ENCODE results near the gene SHCBP1.
"Not testable (repeated sequence)": the region's sequence is repeated elsewhere in the genome, so short reads cannot be mapped to it uniquely, and the experiment has no call there.

SHCBP1 gene

GRCh38 chr16:46627746-46628145 lies 6.6 kb upstream of the SHCBP1 start:
- TF ChIP-seq POLR2A (IDR thresholded peaks at IDR 0.05; ENCODE audit: low read depth, low read length) = no peak
- DNase-seq (ENCODE audit: insufficient read length, low spot score) (no peak), FAIRE-seq (no peak)

- not testable (repeated sequence) for FAIRE-seq; DNase-seq (ENCODE audit: insufficient read length, low spot score)
Measured at GRCh38 chr16:46626681-46627080, 5.5 kb upstream of the SHCBP1 start.

- not testable (repeated sequence) for DNase-seq (ENCODE audit: insufficient read length, low spot score); FAIRE-seq
Measured at GRCh38 chr16:46624862-46625261, 3.7 kb upstream of the SHCBP1 start.

- not testable (repeated sequence) for FAIRE-seq; DNase-seq (ENCODE audit: insufficient read length, low spot score)
Measured at GRCh38 chr16:46623707-46624106, 2.5 kb upstream of the SHCBP1 start.

- not testable (repeated sequence) for FAIRE-seq; DNase-seq (ENCODE audit: insufficient read length, low spot score)
Measured at GRCh38 chr16:46623246-46623645, 2.1 kb upstream of the SHCBP1 start.

- TF ChIP-seq POLR2A (IDR thresholded peaks at IDR 0.05; ENCODE audit: low read depth, low read length) = no peak
- no peak for DNase-seq (ENCODE audit: insufficient read length, low spot score)
Measured at GRCh38 chr16:46621934-46622676, 926 bp upstream of the SHCBP1 start.

GRCh38 chr16:46620266-46621005 lies 743 bp downstream of the SHCBP1 start:
- FAIRE-seq = no peak
- peak; percentile 25 for DNase-seq (ENCODE audit: insufficient read length, low spot score)

More at GRCh38 chr16:46621934-46622676, 926 bp upstream of the SHCBP1 start:
- FAIRE-seq = no peak

GRCh38 chr16:46618516-46618915 lies 2.7 kb downstream of the SHCBP1 start:
- FAIRE-seq (no peak), DNase-seq (ENCODE audit: insufficient read length, low spot score) (no peak)
- no peak for TF ChIP-seq POLR2A (IDR thresholded peaks at IDR 0.05; ENCODE audit: low read depth, low read length)

More at GRCh38 chr16:46620266-46621005, 743 bp downstream of the SHCBP1 start:
- no peak for TF ChIP-seq POLR2A (IDR thresholded peaks at IDR 0.05; ENCODE audit: low read depth, low read length)

GRCh38 chr16:46614006-46614405 lies 7.2 kb downstream of the SHCBP1 start:
- no peak for TF ChIP-seq POLR2A (IDR thresholded peaks at IDR 0.05; ENCODE audit: low read depth, low read length)

GRCh38 chr16:46613352-46613751 lies 7.8 kb downstream of the SHCBP1 start:
- FAIRE-seq (no peak), DNase-seq (ENCODE audit: insufficient read length, low spot score) (no peak)
- TF ChIP-seq POLR2A (IDR thresholded peaks at IDR 0.05; ENCODE audit: low read depth, low read length) = no peak

More at GRCh38 chr16:46614006-46614405, 7.2 kb downstream of the SHCBP1 start:
- DNase-seq (ENCODE audit: insufficient read length, low spot score) = no peak
- no peak for FAIRE-seq

GRCh38 chr16:46612121-46612520 lies 9.1 kb downstream of the SHCBP1 start:
- FAIRE-seq = no peak
- TF ChIP-seq POLR2A (IDR thresholded peaks at IDR 0.05; ENCODE audit: low read depth, low read length) = no peak
- DNase-seq (ENCODE audit: insufficient read length, low spot score) = no peak

- no peak for FAIRE-seq
- TF ChIP-seq POLR2A (IDR thresholded peaks at IDR 0.05; ENCODE audit: low read depth, low read length) = no peak
- DNase-seq (ENCODE audit: insufficient read length, low spot score) = no peak
Measured at GRCh38 chr16:46607529-46607928, 13.7 kb downstream of the SHCBP1 start.

GRCh38 chr16:46606231-46606630 lies 14.9 kb downstream of the SHCBP1 start:
- FAIRE-seq = no peak
- no peak for TF ChIP-seq POLR2A (IDR thresholded peaks at IDR 0.05; ENCODE audit: low read depth, low read length)

GRCh38 chr16:46591257-46591656 lies 29.9 kb downstream of the SHCBP1 start:
- TF ChIP-seq POLR2A (IDR thresholded peaks at IDR 0.05; ENCODE audit: low read depth, low read length) = no peak
- no peak for DNase-seq (ENCODE audit: insufficient read length, low spot score)
- FAIRE-seq = no peak

More at GRCh38 chr16:46606231-46606630, 14.9 kb downstream of the SHCBP1 start:
- no peak for DNase-seq (ENCODE audit: insufficient read length, low spot score)

- no peak for DNase-seq (ENCODE audit: insufficient read length, low spot score)
- TF ChIP-seq POLR2A (IDR thresholded peaks at IDR 0.05; ENCODE audit: low read depth, low read length) = no peak
- peak; percentile 80 for FAIRE-seq
Measured at GRCh38 chr16:46586011-46586577, 35.1 kb downstream of the SHCBP1 start.

Measured in H54 (cell line).